GM18499 (cell line): ENCODE results near the gene SNRK.

ENCODE experiments used
- ATAC-seq: cut with Tn5 transposase; IDR thresholded peaks from one replicate; pipeline ENCODE4 v1.9.1; 2021; ENCODE audit warnings: moderate number of reproducible peaks; ENCODE audit not compliant: insufficient read depth, unreplicated experiment

The SNRK gene

GRCh38 chr3:43286115-43286840, at the start of gene SNRK:
Gene SNRK (plus strand): TSS chr3:43286540. CDS start chr3:43303204, 16,664 bp downstream.
- no peak for ATAC-seq

GRCh38 chr3:43238801-43239200, 47.5 kb upstream of the SNRK start:
- ATAC-seq: no peak

GRCh38 chr3:43239755-43240154, 46.6 kb upstream of the SNRK start:
- ATAC-seq: no peak

GRCh38 chr3:43243590-43244587, 42.5 kb upstream of the SNRK start:
- ATAC-seq: no peak

- ATAC-seq: no peak
Measured at GRCh38 chr3:43244694-43245093, 41.6 kb upstream of the SNRK start.

GRCh38 chr3:43246976-43247375, 39.4 kb upstream of the SNRK start:
- no peak for ATAC-seq

- no peak for ATAC-seq
Measured at GRCh38 chr3:43247561-43248184, 38.7 kb upstream of the SNRK start.

- no peak for ATAC-seq
Measured at GRCh38 chr3:43248185-43248583, 38.2 kb upstream of the SNRK start.

- no peak for ATAC-seq
Measured at GRCh38 chr3:43248973-43249372, 37.4 kb upstream of the SNRK start.

GRCh38 chr3:43249405-43249804, 36.9 kb upstream of the SNRK start:
- no peak for ATAC-seq

- ATAC-seq: no peak
Measured at GRCh38 chr3:43253294-43253693, 33.0 kb upstream of the SNRK start.

- ATAC-seq: no peak
Measured at GRCh38 chr3:43254125-43254524, 32.2 kb upstream of the SNRK start.

- no peak for ATAC-seq
Measured at GRCh38 chr3:43255662-43256061, 30.7 kb upstream of the SNRK start.

GRCh38 chr3:43256714-43257461, 29.5 kb upstream of the SNRK start:
- no peak for ATAC-seq

- ATAC-seq: no peak
Measured at GRCh38 chr3:43257850-43258249, 28.5 kb upstream of the SNRK start.

- ATAC-seq: no peak
Measured at GRCh38 chr3:43259626-43260025, 26.7 kb upstream of the SNRK start.

GRCh38 chr3:43260412-43260811, 25.9 kb upstream of the SNRK start:
- ATAC-seq: no peak

GRCh38 chr3:43262194-43262593, 24.1 kb upstream of the SNRK start:
- no peak for ATAC-seq

- ATAC-seq: no peak
Measured at GRCh38 chr3:43266451-43266850, 19.9 kb upstream of the SNRK start.

GRCh38 chr3:43266995-43267394, 19.3 kb upstream of the SNRK start:
- no peak for ATAC-seq
